AG04450 (cell line): ENCODE measurements around the gene PRSS38. TPM values are rescaled to one million over a fixed set of nuclear protein-coding genes. Genes with fewer than 3 reads are reported as not detected.

Experiments used
- CTCF ChIA-PET: fragments of 300-600, 350-600 bp; formaldehyde crosslinking; extraction: SDS; loops from one replicate; lab custom pipeline; 2022; ENCODE audit warnings: antibody characterized with exemption, inconsistent platforms; lab: Charles Lee
- POLR2A ChIA-PET: fragments of 350-600 bp; formaldehyde crosslinking; extraction: SDS; loops from one replicate; lab custom pipeline; 2021; ENCODE audit warnings: antibody characterized with exemption, inconsistent platforms; lab: Yijun Ruan, JAX
- DNase-seq: peaks from one replicate; pipeline ENCODE4 v3.0.0-alpha.2; 2011; ENCODE audit warnings: low read depth, low spot score
- H3K27ac ChIP-seq: one replicate; pipeline ENCODE4 v1.5.1; 2012; ENCODE audit warnings: low read depth, low read length, control low read depth
- H3K27me3 ChIP-seq: one replicate; pipeline ENCODE4 v1.6.0; 2012; ENCODE audit warnings: low read length; ENCODE audit not compliant: control insufficient read depth, insufficient read depth
- H3K4me3 ChIP-seq: 2 replicates; pipeline ENCODE4 v1.5.1; 2011; ENCODE audit warnings: mild to moderate bottlenecking, low read depth, low read length, control low read depth
- H3K9me3 ChIP-seq: 2 replicates; pipeline ENCODE4 v1.5.1; 2012; ENCODE audit warnings: low read length; ENCODE audit not compliant: control insufficient read depth, insufficient read depth
- polyA minus RNA-seq: library from RNA; depleted of rRNA, polyadenylated mRNA; stranded (reverse); fragments of >200 nt; gene quantifications from 2 replicates; pipeline ENCODE4 v1.2.3, GENCODE V29; 2011; rRNA and poly(A)+ RNA removed
- polyA plus RNA-seq: library from polyadenylated mRNA; depleted of rRNA; stranded (reverse); fragments of >200 nt; gene quantifications from 2 replicates; pipeline ENCODE4 v1.2.3, GENCODE V29; 2011; rRNA removed
- TF ChIP-seq, protein P1 (sequence below): IDR thresholded peaks from 2 replicates; pipeline ENCODE4 v1.5.1; 2011; ENCODE audit warnings: low read depth, low read length, control low read depth, inconsistent platforms

PRSS38 gene
- polyA plus RNA-seq = not detected in 2 replicates
- not detected in 2 replicates for polyA minus RNA-seq

DNA sequence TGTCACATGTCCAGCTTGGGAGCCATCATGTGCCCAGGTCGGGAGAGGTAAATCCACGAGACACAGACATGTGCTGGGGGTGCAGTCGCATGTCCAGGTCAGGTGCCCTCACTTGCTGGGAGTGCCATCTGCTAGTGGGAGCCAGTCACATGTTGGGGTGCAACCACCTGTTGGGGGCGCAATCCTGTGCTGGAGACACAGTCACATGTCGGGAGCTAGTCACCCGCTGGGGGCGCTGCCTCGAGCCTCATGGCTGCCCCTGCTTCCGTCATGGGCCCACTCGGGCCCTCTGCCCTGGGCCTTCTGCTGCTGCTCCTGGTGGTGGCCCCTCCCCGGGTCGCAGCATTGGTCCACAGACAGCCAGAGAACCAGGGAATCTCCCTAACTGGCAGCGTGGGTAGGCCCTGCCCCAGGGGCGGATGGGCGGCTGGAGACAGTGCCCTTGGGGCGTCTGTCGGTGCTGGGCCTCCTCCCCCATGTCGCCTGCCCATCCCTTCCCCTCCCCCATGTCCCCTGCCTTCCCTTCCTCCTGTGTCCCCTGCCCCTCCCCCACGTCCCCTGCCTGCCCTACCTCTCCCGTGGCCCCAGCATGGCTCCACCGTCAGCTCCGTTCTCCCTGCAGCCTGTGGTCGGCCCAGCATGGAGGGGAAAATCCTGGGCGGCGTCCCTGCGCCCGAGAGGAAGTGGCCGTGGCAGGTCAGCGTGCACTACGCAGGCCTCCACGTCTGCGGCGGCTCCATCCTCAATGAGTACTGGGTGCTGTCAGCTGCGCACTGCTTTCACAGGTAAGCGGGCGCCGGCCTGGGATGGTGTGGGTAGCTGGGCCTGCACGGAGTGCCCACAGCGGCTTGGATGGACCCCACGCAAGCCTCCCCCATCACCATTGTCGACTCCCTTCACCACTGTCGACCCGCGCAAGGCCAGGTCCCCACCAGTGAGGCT is at the start of gene PRSS38:
Gene PRSS38 (plus strand): TSS at position 208 of the 942 bp plus-strand sequence. CDS start 42 bp downstream, at position 250.
- Histone ChIP-seq H3K27me3 (no peaks in the 10 kb centered on the region), H3K27ac (no peak within 1 kb of the TSS), H3K4me3 (no peak within 1 kb of the TSS), H3K9me3 (peaks cover 25% of the 10 kb centered on the region)
- no peak for DNase-seq
- TF ChIP-seq, protein P1, sequence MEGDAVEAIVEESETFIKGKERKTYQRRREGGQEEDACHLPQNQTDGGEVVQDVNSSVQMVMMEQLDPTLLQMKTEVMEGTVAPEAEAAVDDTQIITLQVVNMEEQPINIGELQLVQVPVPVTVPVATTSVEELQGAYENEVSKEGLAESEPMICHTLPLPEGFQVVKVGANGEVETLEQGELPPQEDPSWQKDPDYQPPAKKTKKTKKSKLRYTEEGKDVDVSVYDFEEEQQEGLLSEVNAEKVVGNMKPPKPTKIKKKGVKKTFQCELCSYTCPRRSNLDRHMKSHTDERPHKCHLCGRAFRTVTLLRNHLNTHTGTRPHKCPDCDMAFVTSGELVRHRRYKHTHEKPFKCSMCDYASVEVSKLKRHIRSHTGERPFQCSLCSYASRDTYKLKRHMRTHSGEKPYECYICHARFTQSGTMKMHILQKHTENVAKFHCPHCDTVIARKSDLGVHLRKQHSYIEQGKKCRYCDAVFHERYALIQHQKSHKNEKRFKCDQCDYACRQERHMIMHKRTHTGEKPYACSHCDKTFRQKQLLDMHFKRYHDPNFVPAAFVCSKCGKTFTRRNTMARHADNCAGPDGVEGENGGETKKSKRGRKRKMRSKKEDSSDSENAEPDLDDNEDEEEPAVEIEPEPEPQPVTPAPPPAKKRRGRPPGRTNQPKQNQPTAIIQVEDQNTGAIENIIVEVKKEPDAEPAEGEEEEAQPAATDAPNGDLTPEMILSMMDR = no peak
- CTCF ChIA-PET = no interaction called here
- POLR2A ChIA-PET = no interaction called here

DNA sequence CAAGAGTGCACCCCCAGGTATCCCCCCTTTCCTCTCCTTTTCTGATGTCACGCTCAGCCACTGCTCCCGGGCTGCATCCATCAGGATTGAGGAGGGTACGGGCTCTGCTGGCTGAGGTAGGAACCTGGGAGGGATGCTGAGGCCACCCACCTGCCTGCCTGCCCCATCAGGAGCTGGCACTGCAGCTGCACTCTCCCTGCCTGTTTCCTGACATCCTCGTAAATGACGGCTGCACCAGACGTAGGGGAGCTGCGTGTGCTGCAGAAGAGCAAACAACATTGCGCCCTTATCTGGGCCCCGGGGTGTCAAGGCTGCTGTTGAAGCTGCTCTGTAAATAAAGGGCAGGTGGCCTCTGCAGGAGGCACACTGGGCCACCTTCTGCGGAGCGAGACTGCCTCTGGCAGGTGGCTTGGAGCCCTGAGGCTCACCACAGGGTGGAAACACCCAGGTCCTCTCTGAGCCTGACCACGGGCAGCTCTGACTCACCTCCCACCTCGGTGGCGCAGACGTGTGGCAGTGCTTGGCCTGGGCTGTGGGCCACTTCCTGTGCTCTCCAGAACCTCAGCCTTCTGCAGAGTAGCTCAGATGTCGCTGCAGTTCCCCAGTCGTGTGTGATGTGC is 49.4 kb upstream of the PRSS38 start:
- CTCF ChIA-PET = interaction anchor here (0.6 kb wide), 1 partner anchor 61 kb away, joined by 4 read pairs; no protein-coding TSS in a partner anchor
- no peaks in the 10 kb centered on the region; the same call in 1 of the 2 replicates for H3K9me3 ChIP-seq
- POLR2A ChIA-PET = no interaction called here

DNA sequence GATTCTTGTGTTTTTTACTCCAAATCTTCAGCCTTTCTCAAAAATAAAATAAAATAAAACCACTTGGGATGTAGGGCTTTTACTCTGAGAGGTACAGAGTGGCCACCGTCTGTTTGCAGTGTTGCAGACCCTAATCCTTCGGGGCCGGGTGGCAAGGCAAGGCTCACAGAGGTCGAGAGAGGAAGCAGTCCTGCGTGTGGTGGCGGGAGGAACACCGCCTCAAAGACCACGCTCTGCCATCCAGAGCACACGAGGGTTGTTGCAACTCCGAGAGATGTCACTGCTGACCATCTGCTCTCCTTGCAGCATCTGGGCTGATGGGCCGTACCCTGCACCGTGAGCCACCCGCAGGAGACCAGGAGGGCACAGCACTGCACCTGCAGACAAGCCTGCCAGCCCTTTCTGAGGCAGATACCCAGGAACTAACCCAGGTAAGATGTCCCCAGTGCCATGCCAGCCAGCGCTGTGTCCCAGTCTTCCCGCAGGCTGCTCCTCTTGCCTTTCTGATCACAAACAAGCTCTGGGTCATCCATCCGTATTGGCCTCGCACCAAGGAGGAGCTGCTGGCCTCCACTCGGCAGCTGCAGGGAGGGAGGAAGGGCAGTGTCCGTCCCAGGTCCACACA is 48.7 kb upstream of the PRSS38 start:
- ChIA-PET POLR2A (no interaction called here), CTCF (interaction anchor here (0.6 kb wide), 1 partner anchor 61 kb away, joined by 4 read pairs; no protein-coding TSS in a partner anchor)
- Histone ChIP-seq H3K9me3 (no peaks in the 10 kb centered on the region; the same call in 1 of the 2 replicates), H3K27ac (no peak overlapping the region), H3K27me3 (no peaks in the 10 kb centered on the region), H3K4me3 (no peak overlapping the region)
- DNase-seq = no peak
- TF ChIP-seq, protein P1 = no peak

More for the DNA sequence above, 49.4 kb upstream of the PRSS38 start:
- no peak for DNase-seq
- Histone ChIP-seq H3K4me3 (no peak overlapping the region), H3K27me3 (no peaks in the 10 kb centered on the region), H3K27ac (no peak overlapping the region)
- TF ChIP-seq, protein P1 = no peak

DNA sequence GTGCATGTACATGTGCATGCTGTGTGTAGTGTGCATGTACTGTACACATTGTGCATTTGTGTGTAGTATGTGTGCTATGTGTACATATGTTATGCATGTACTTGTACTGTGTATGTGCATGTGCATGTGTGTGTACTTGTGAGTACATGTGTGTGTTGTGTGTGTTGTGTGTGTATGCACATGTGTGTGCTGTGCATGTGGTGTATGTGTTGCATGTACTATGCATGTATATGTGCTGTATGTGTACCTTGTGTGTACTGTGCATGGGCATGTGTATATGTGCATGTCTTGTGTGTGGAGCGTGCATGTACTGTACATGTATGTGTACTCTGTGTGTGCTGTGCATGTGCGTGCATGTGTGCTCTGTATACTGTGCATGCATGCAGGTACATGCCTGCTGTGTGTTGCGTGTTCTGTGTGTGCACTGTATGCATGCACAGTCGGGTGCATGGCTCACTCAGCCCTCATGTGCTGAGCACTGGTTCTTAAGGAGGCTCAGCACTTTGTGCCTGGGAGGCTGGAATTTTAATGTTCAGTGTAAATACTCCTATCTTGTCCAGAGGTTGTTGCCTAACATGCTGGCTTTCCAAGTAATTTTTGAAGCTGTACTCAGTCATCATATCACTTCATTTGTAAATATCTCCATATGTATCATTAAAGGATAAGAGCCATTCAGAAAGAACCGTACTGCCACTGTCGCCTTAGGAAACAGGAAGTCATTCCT is 47.9 kb upstream of the PRSS38 start:
- no peak for DNase-seq
- ChIA-PET POLR2A (no interaction called here), CTCF (no interaction called here)
- no peaks in the 10 kb centered on the region for H3K27me3 ChIP-seq
- no peaks in the 10 kb centered on the region; the same call in 1 of the 2 replicates for H3K9me3 ChIP-seq
- TF ChIP-seq, protein P1 = no peak
- no peak overlapping the region for H3K4me3 ChIP-seq
- H3K27ac ChIP-seq = no peak overlapping the region
